GM18868 (cell line): ENCODE results near the gene TRAPPC10.

Experiments used
- ATAC-seq: cut with Tn5 transposase; IDR thresholded peaks from one replicate; pipeline ENCODE4 v1.9.1; 2021; ENCODE audit warnings: mild to moderate bottlenecking, moderate library complexity; ENCODE audit not compliant: unreplicated experiment

Gene TRAPPC10

GRCh38 chr21:43997766-43998742 is 14.1 kb upstream of the TRAPPC10 start:
- ATAC-seq, result no peak

- ATAC-seq, result no peak
Measured at GRCh38 chr21:44000360-44000759, 11.7 kb upstream of the TRAPPC10 start.

- ATAC-seq, result no peak
Measured at GRCh38 chr21:44002511-44002910, 9.6 kb upstream of the TRAPPC10 start.

- ATAC-seq, result no peak
Measured at GRCh38 chr21:44003307-44003966, 8.7 kb upstream of the TRAPPC10 start.

GRCh38 chr21:44005071-44005470 is 7.0 kb upstream of the TRAPPC10 start:
- no peak for ATAC-seq

GRCh38 chr21:44005593-44005992 is 6.5 kb upstream of the TRAPPC10 start:
- no peak for ATAC-seq

- ATAC-seq, result no peak
Measured at GRCh38 chr21:44006017-44006619, 6.0 kb upstream of the TRAPPC10 start.

GRCh38 chr21:44006656-44007055 is 5.5 kb upstream of the TRAPPC10 start:
- ATAC-seq, result no peak

GRCh38 chr21:44010429-44010828 is 1.7 kb upstream of the TRAPPC10 start:
- ATAC-seq, result no peak

GRCh38 chr21:44011123-44011522 is 986 bp upstream of the TRAPPC10 start:
- ATAC-seq, result no peak

GRCh38 chr21:44012474-44013379 is 618 bp downstream of the TRAPPC10 start:
- ATAC-seq, result peak; percentile 41

- ATAC-seq, result peak; percentile 30
Measured at GRCh38 chr21:44013380-44014088, 1.4 kb downstream of the TRAPPC10 start.

GRCh38 chr21:44017601-44018000 is 5.5 kb downstream of the TRAPPC10 start:
- no peak for ATAC-seq

- ATAC-seq, result no peak
Measured at GRCh38 chr21:44018127-44018526, 6.0 kb downstream of the TRAPPC10 start.

- ATAC-seq, result no peak
Measured at GRCh38 chr21:44018813-44019567, 6.9 kb downstream of the TRAPPC10 start.

GRCh38 chr21:44019568-44019958 is 7.5 kb downstream of the TRAPPC10 start:
- no peak for ATAC-seq

GRCh38 chr21:44020551-44020950 is 8.4 kb downstream of the TRAPPC10 start:
- ATAC-seq, result no peak

- ATAC-seq, result no peak
Measured at GRCh38 chr21:44021064-44021463, 9.0 kb downstream of the TRAPPC10 start.

GRCh38 chr21:44024257-44024656 is 12.1 kb downstream of the TRAPPC10 start:
- no peak for ATAC-seq
